A549 (cell line): Measurements from ENCODE around the gene INHBE. TPM values are rescaled to one million over a fixed set of nuclear protein-coding genes. Genes with fewer than 3 reads are reported as not detected.

Experiments
- ATAC-seq, 2 experiments: fragments of 200-7000 bp in 1 of 2; fragments of >200 bp in 1 of 2; cut with Nextera tagmentation in 1 of 2; cut with Tn5 transposase in 1 of 2; 3 replicates each; pipeline versions ENCODE4 v1.8.0 to v1.9.1; 2018 to 2020; ENCODE audit warnings: mild to moderate bottlenecking in 1 of 2, moderate library complexity in 1 of 2
- CTCF ChIA-PET: fragments of 300-600 bp; sonication (Branson Sonifier 250); formaldehyde crosslinking; extraction: SDS; loops from one replicate; lab custom pipeline; 2021; ENCODE audit warnings: antibody characterized with exemption, inconsistent platforms; lab: Yijun Ruan, JAX
- POLR2A ChIA-PET: fragments of 350-600 bp; formaldehyde crosslinking; extraction: SDS; loops from one replicate; lab custom pipeline; 2021; ENCODE audit warnings: antibody characterized with exemption, inconsistent platforms; lab: Yijun Ruan, JAX
- DNase-seq, 2 experiments: peaks; one replicate each; pipeline versions ENCODE4 v3.0.0 to v3.0.0-alpha.2; 2011 to 2016; ENCODE audit warnings: low read depth in 1 of 2, low spot score in 1 of 2
- FAIRE-seq: peaks from 2 replicates; lab custom pipeline; 2011; peaks lifted over from hg19 to GRCh38; lab: Jason Lieb, UNC
- H3K27ac ChIP-seq, 2 experiments: fragments of >200 bp; sonication (Bioruptor Twin); formaldehyde crosslinking; 3 replicates each; pipeline ENCODE4 v1.5.1; 2016 to 2017
- H3K4me1 ChIP-seq: fragments of >200 bp; sonication (Bioruptor Twin); formaldehyde crosslinking; 3 replicates; pipeline ENCODE4 v1.6.1; 2016
- H3K4me2 ChIP-seq: fragments of >200 bp; sonication (Bioruptor Twin); formaldehyde crosslinking; 3 replicates; pipeline ENCODE4 v1.6.1; 2016
- H3K4me3 ChIP-seq: fragments of >200 bp; sonication (Bioruptor Twin); formaldehyde crosslinking; 3 replicates; pipeline ENCODE4 v1.5.1; 2016
- H3K9me3 ChIP-seq: fragments of >200 bp; sonication (Bioruptor Twin); formaldehyde crosslinking; 3 replicates; pipeline ENCODE4 v1.6.1; 2016
- BHLHE40 ChIP-seq: IDR thresholded peaks from 2 replicates; pipeline ENCODE4 v1.6.1; 2012; ENCODE audit warnings: low read depth, low read length, inconsistent platforms
- CBX8 ChIP-seq: fragments of 200-600 bp; sonication (generic); IDR thresholded peaks from 2 replicates; pipeline ENCODE4 v1.6.1; 2016
- CHD2 ChIP-seq: fragments of 150-350 bp; IDR thresholded peaks from 2 replicates; pipeline ENCODE4 v1.6.1; 2014; ENCODE audit warnings: low read length; ENCODE audit not compliant: partially characterized antibody
- EHF ChIP-seq: fragments of 250-450 bp; sonication (Bioruptor Pico); IDR thresholded peaks from 2 replicates; pipeline ENCODE4 v1.5.0; 2020; ENCODE audit warnings: mild to moderate bottlenecking
- EHMT2 ChIP-seq: fragments of 200-600 bp; sonication (generic); IDR thresholded peaks from 2 replicates; pipeline ENCODE4 v1.6.1; 2016; ENCODE audit warnings: antibody characterized with exemption, low read depth, mild to moderate bottlenecking, moderate library complexity
- EP300 ChIP-seq, 2 experiments: fragments of >200 bp; sonication (Bioruptor Twin); formaldehyde crosslinking; IDR thresholded peaks; 2 replicates in 1 of 2; 3 replicates in 1 of 2; pipeline ENCODE4 v1.6.1; 2016 to 2017
- GATA3 ChIP-seq: IDR thresholded peaks from 2 replicates; pipeline ENCODE4 v1.6.1; 2012; ENCODE audit warnings: borderline replicate concordance
- HDAC2 ChIP-seq: fragments of 200-600 bp; sonication (generic); IDR thresholded peaks from 2 replicates; pipeline ENCODE4 v1.6.1; 2016
- HEYL ChIP-seq: fragments of 250-450 bp; sonication (Bioruptor Pico); IDR thresholded peaks from 2 replicates; pipeline ENCODE4 v1.8.0; 2021; ENCODE audit warnings: mild to moderate bottlenecking, moderate library complexity
- HOXA7 ChIP-seq: fragments of 250-450 bp; sonication (Bioruptor Pico); IDR thresholded peaks from 2 replicates; pipeline ENCODE4 v1.5.0; 2020; ENCODE audit warnings: mild to moderate bottlenecking, moderate library complexity
- JUNB ChIP-seq: fragments of >200 bp; sonication (Bioruptor Twin); formaldehyde crosslinking; IDR thresholded peaks from 2 replicates; pipeline ENCODE4 v1.6.1; 2016
- KDM1A ChIP-seq: fragments of 200-600 bp; sonication (generic); IDR thresholded peaks from 2 replicates; pipeline ENCODE4 v1.6.1; 2016; ENCODE audit warnings: low read depth, mild to moderate bottlenecking
- MAZ ChIP-seq: fragments of 150-350 bp; IDR thresholded peaks from 2 replicates; pipeline ENCODE4 v1.6.1; 2014; ENCODE audit warnings: antibody characterized with exemption, low read depth, low read length, borderline replicate concordance
- NPAS2 ChIP-seq: fragments of 250-450 bp; sonication (Bioruptor Pico); IDR thresholded peaks from 2 replicates; pipeline ENCODE4 v1.8.0; 2022; ENCODE audit warnings: mild to moderate bottlenecking, moderate library complexity, borderline replicate concordance
- RAD21 ChIP-seq, 2 experiments: fragments of >200 bp in 1 of 2; sonication (Bioruptor Twin) in 1 of 2; formaldehyde crosslinking in 1 of 2; IDR thresholded peaks in 1 of 2; conservative IDR thresholded peaks in 1 of 2; 2 replicates in 1 of 2; 3 replicates in 1 of 2; pipeline ENCODE4 v1.6.1; 2012 to 2018; ENCODE audit warnings: inconsistent platforms in 1 of 2
- RFX5 ChIP-seq: fragments of 450-650 bp; IDR thresholded peaks from 2 replicates; pipeline ENCODE4 v1.7.1; 2014; ENCODE audit warnings: antibody characterized with exemption, mild to moderate bottlenecking, moderate library complexity
- RNF2 ChIP-seq: fragments of 200-600 bp; sonication (generic); IDR thresholded peaks from 2 replicates; pipeline ENCODE4 v1.6.1; 2016; ENCODE audit warnings: low read depth, mild to moderate bottlenecking, antibody characterized with exemption, moderate library complexity, borderline replicate concordance
- SREBF2 ChIP-seq: fragments of 450-650 bp; IDR thresholded peaks from 2 replicates; pipeline ENCODE4 v1.6.1; 2014; ENCODE audit warnings: mild to moderate bottlenecking, moderate library complexity
- ZSCAN20 ChIP-seq: fragments of 250-450 bp; sonication (Bioruptor Pico); IDR thresholded peaks from 2 replicates; pipeline ENCODE4 v1.8.0; 2022; ENCODE audit warnings: mild to moderate bottlenecking, moderate library complexity
- WGBS: methylation state at CpG from one replicate; pipeline ENCODE4 v1.1.6; 2017; ENCODE audit errors: missing lambda C conversion rate; 5-methylcytosine and 5-hydroxymethylcytosine counted together
- polyA plus RNA-seq, 4 experiments: library from polyadenylated mRNA; depleted of rRNA in 3 of 4; stranded (reverse); fragments of >200 nt; fragmentation: RNase III in 1 of 4; extraction: RNeasy Plus Mini Kit Qiagen cat#74134 plus additional on column Dnase treatment in 1 of 4; gene quantifications; 2 replicates in 3 of 4; 3 replicates in 1 of 4; pipeline ENCODE4 v1.2.3, GENCODE V29; 2011 to 2017
- TF ChIP-seq, protein P1 (sequence below): fragments of 150-350 bp; IDR thresholded peaks from 2 replicates; pipeline ENCODE4 v1.6.1; 2014; ENCODE audit warnings: low read depth, mild to moderate bottlenecking, low read length
- TF ChIP-seq, protein P2 (sequence below): fragments of >200 bp; sonication (Bioruptor Twin); formaldehyde crosslinking; IDR thresholded peaks from 2 replicates; pipeline ENCODE4 v1.6.1; 2016
- TF ChIP-seq, protein P3 (sequence below): IDR thresholded peaks from 2 replicates; pipeline ENCODE4 v1.6.1; 2012; ENCODE audit warnings: low read depth, borderline replicate concordance
- TF ChIP-seq, protein P4 (sequence below): IDR thresholded peaks from 2 replicates; pipeline ENCODE4 v1.6.1; 2012
- TF ChIP-seq, protein P5 (sequence below): fragments of 200-600 bp; sonication (generic); IDR thresholded peaks from 2 replicates; pipeline ENCODE4 v1.6.1; 2016; ENCODE audit warnings: antibody characterized with exemption, mild to moderate bottlenecking, moderate library complexity

Gene INHBE
- polyA plus RNA-seq, 2 of the 4 experiments (the other 2 are of a cell fraction), result 0.74 to 2.4 TPM

DNA sequence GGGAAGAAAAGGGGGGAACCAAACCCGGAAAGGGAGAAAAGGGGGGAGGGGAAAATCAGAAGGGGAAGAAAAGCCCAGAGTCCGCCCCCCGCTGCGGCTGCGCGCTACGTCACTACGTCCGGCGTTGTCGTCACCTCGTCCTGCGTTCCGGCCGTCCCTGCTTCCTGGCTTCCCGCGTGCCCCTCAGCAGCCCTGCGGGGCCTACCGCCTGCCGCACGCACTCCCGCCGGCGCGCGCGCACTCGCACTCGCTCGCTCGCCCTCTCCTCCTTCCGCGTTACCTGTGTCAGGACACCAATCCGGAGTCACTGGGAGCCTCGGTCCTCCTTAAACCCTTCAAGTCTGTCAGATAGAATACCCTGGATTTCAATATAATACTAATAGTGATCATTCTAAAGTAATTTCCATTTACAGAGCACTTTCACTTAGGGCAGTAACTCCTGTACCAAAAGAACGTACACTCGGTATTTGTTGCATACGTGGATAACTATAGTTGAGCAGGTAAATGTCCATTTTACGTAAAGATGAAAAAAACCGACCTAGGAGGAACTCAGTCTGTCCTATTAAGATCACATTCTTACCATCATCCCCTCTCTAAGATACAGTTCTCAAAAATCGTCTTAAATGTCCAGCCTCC, 24.1 kb upstream of the INHBE start, which contains the start of gene R3HDM2 (continued):
- TF ChIP-seq SREBF2 (no peak), EP300 (IDR thresholded peaks at IDR 0.05) (peak in 1 of 2 experiments; percentile 30; a peak in 1 of 5 replicates), JUNB (no peak), CHD2 (no peak), EHF (CRISPR knock-in tag) (0 out of 2 replicates have a peak, but pooled peaks have one; percentile 52)
- TF ChIP-seq, protein P1, sequence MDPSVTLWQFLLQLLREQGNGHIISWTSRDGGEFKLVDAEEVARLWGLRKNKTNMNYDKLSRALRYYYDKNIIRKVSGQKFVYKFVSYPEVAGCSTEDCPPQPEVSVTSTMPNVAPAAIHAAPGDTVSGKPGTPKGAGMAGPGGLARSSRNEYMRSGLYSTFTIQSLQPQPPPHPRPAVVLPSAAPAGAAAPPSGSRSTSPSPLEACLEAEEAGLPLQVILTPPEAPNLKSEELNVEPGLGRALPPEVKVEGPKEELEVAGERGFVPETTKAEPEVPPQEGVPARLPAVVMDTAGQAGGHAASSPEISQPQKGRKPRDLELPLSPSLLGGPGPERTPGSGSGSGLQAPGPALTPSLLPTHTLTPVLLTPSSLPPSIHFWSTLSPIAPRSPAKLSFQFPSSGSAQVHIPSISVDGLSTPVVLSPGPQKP, result no peak

DNA sequence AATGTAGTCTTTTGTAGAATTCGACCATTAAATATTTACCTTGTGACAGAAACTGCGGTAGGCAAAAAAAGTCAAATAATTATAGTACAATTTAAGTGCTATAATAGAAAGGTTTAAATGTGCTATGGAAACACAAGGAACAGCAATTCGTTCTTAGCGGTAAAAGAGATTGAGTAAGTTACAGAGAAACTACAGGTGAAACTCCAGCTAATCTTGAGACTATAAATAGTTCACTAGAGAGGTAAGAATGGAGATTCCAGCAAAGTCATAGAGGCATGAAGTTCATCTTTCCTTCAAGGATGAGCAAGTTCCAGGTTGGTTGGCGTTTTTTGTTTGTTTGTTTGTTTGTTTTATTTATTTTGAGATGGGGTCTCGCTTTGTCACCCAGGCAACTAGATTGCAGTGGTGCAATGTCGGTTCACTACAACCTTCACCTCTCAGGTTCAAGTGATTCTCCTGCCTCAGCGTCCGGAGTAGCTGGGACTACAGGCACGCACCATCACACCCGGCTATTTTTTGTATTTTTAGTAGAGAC, 23.4 kb upstream of the INHBE start:
- H3K4me2 ChIP-seq, result peak overlapping the region; percentile 91

DNA sequence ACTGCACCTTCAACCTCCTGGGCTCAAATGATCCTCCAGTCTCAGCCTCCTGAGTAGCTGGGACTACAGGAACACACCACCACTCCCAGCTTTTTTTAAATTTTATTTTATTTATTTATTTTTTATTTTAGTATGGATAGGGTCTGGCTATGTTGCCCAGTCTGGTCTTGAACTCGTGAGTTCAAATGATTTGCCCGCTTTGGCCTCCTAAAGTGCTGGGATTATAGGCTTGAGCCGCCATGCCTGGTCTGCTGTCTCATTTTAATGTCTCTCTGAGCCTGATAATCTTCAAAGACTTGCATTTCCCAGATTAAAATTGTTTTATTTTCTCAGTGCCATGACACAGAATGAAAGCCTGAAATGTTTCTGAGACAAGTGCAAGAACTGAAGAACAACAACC, 21.7 kb upstream of the INHBE start:
- peaks cover 24% of the 10 kb centered on the region; the same call in 2 of the 3 replicates for H3K4me1 ChIP-seq
- DNase-seq, result no peak
- no peak overlapping the region for H3K4me2 ChIP-seq
- WGBS, result 94% methylated on average over 3 of the region's 3 CpGs
- ATAC-seq, result no peak
- H3K9me3 ChIP-seq, result no peaks in the 10 kb centered on the region
- ChIA-PET CTCF (interaction anchor here (0.9 to 4.8 kb wide), 11 partner anchors 9 to 194 kb away, joined by 3 to 32 read pairs (median 3); partner anchors contain the start of genes GLI1 and INHBE), POLR2A (no interaction called here)
- no peak overlapping the region for H3K27ac ChIP-seq
- FAIRE-seq, result no peak
- no peak overlapping the region for H3K4me3 ChIP-seq
- TF ChIP-seq, protein P2, sequence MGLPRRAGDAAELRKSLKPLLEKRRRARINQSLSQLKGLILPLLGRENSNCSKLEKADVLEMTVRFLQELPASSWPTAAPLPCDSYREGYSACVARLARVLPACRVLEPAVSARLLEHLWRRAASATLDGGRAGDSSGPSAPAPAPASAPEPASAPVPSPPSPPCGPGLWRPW, result no peak
- TF ChIP-seq MAZ (no peak), KDM1A (no peak), SREBF2 (no peak), HDAC2 (no peak), CBX8 (no peak), BHLHE40 (no peak), RFX5 (no peak), NPAS2 (CRISPR knock-in tag) (no peak), RNF2 (no peak), GATA3 (no peak), HOXA7 (no peak), HEYL (CRISPR knock-in tag) (no peak), CHD2 (no peak), EHMT2 (no peak)
- TF ChIP-seq, protein P3, sequence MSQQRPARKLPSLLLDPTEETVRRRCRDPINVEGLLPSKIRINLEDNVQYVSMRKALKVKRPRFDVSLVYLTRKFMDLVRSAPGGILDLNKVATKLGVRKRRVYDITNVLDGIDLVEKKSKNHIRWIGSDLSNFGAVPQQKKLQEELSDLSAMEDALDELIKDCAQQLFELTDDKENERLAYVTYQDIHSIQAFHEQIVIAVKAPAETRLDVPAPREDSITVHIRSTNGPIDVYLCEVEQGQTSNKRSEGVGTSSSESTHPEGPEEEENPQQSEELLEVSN, result no peak
- TF ChIP-seq, protein P4, sequence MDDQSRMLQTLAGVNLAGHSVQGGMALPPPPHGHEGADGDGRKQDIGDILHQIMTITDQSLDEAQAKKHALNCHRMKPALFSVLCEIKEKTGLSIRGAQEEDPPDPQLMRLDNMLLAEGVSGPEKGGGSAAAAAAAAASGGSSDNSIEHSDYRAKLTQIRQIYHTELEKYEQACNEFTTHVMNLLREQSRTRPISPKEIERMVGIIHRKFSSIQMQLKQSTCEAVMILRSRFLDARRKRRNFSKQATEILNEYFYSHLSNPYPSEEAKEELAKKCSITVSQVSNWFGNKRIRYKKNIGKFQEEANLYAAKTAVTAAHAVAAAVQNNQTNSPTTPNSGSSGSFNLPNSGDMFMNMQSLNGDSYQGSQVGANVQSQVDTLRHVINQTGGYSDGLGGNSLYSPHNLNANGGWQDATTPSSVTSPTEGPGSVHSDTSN, result no peak

More for the DNA sequence above, 23.4 kb upstream of the INHBE start:
- Histone ChIP-seq H3K4me3 (peak overlapping the region; percentile 53; the same call in 2 of the 3 replicates), H3K4me1 (peaks cover 24% of the 10 kb centered on the region; the same call in 2 of the 3 replicates), H3K9me3 (no peaks in the 10 kb centered on the region), H3K27ac (peak overlapping the region; percentile 96 to 98)
- FAIRE-seq, result no peak
- no peak for ATAC-seq
- WGBS, result 86% methylated on average over 11 of the region's 11 CpGs
- ChIA-PET POLR2A (no interaction called here), CTCF (interaction anchor here (1.7 to 4.8 kb wide), 2 partner anchors 21 to 124 kb away, joined by 5 to 32 read pairs; no protein-coding TSS in a partner anchor)
- no peak for DNase-seq
- TF ChIP-seq, protein P1, result no peak
- TF ChIP-seq RAD21 (conservative IDR thresholded peaks at IDR 0.05 in 1 of 2, IDR thresholded peaks at IDR 0.05 in 1 of 2) (no peak), HDAC2 (no peak), ZSCAN20 (no peak)
- TF ChIP-seq, protein P5, sequence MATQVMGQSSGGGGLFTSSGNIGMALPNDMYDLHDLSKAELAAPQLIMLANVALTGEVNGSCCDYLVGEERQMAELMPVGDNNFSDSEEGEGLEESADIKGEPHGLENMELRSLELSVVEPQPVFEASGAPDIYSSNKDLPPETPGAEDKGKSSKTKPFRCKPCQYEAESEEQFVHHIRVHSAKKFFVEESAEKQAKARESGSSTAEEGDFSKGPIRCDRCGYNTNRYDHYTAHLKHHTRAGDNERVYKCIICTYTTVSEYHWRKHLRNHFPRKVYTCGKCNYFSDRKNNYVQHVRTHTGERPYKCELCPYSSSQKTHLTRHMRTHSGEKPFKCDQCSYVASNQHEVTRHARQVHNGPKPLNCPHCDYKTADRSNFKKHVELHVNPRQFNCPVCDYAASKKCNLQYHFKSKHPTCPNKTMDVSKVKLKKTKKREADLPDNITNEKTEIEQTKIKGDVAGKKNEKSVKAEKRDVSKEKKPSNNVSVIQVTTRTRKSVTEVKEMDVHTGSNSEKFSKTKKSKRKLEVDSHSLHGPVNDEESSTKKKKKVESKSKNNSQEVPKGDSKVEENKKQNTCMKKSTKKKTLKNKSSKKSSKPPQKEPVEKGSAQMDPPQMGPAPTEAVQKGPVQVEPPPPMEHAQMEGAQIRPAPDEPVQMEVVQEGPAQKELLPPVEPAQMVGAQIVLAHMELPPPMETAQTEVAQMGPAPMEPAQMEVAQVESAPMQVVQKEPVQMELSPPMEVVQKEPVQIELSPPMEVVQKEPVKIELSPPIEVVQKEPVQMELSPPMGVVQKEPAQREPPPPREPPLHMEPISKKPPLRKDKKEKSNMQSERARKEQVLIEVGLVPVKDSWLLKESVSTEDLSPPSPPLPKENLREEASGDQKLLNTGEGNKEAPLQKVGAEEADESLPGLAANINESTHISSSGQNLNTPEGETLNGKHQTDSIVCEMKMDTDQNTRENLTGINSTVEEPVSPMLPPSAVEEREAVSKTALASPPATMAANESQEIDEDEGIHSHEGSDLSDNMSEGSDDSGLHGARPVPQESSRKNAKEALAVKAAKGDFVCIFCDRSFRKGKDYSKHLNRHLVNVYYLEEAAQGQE, result no peak
